IMR-90 (cell line): ENCODE measurements around the gene HLA-F. TPM values are rescaled to one million over a fixed set of nuclear protein-coding genes. Genes with fewer than 3 reads are reported as not detected.

Source experiments
- ATAC-seq: fragments of 200-7000 bp; cut with Tn5 transposase; 2 replicates; pipeline ENCODE4 v1.9.1; 2020; ENCODE audit warnings: low read depth, mild to moderate bottlenecking, moderate library complexity
- BruUV-seq: library from RNA; stranded (reverse); fragments of 400-500 nt; replicated peaks from 2 replicates; lab custom pipeline; 2021; lab: Mats Ljungman, UMichigan
- CTCF ChIA-PET: fragments of 300-600 bp; formaldehyde crosslinking; extraction: SDS; loops from one replicate; lab custom pipeline; 2021; ENCODE audit warnings: antibody characterized with exemption; lab: Yijun Ruan, JAX
- POLR2A ChIA-PET: fragments of 300-600 bp; sonication (Branson Sonifier 250); formaldehyde crosslinking; loops from one replicate; lab custom pipeline; 2022; ENCODE audit warnings: antibody characterized with exemption; ENCODE audit not compliant: unreplicated experiment; lab: Charles Lee
- DNase-seq: peaks from one replicate; pipeline ENCODE4 v3.0.0; 2013
- H2AFZ ChIP-seq: replicated peaks from 2 replicates; pipeline ENCODE3; 2013; ENCODE audit warnings: low read length, mild to moderate bottlenecking; ENCODE audit not compliant: poor library complexity
- H2AK5ac ChIP-seq: 2 replicates; pipeline ENCODE4 v1.6.1; 2013; ENCODE audit warnings: low read depth, low read length, inconsistent platforms
- H2AK9ac ChIP-seq: replicated peaks from 2 replicates; pipeline ENCODE3; 2013; ENCODE audit warnings: mild to moderate bottlenecking, low read depth, low read length, moderate library complexity; ENCODE audit not compliant: poor library complexity
- H2BK120ac ChIP-seq: 2 replicates; pipeline ENCODE4 v1.6.1; 2013; ENCODE audit warnings: low read depth, low read length, inconsistent platforms
- H2BK15ac ChIP-seq: 3 replicates; pipeline ENCODE4 v1.6.1; 2013; ENCODE audit warnings: low read depth, low read length, inconsistent platforms
- H2BK20ac ChIP-seq: 2 replicates; pipeline ENCODE4 v1.6.1; 2013; ENCODE audit warnings: low read depth, mild to moderate bottlenecking, inconsistent platforms, low read length, moderate library complexity
- H2BK5ac ChIP-seq: 2 replicates; pipeline ENCODE4 v1.6.1; 2013; ENCODE audit warnings: mild to moderate bottlenecking, low read depth, low read length, inconsistent platforms; ENCODE audit not compliant: poor library complexity, severe bottlenecking
- H3K14ac ChIP-seq: replicated peaks from 2 replicates; pipeline ENCODE4 v1.6.1; 2013; ENCODE audit warnings: low read depth, low read length, inconsistent platforms
- H3K18ac ChIP-seq: 2 replicates; pipeline ENCODE4 v1.6.1; 2013; ENCODE audit warnings: low read depth, low read length, control low read depth
- H3K23ac ChIP-seq: 2 replicates; pipeline ENCODE4 v1.6.1; 2013; ENCODE audit warnings: low read depth, low read length, inconsistent platforms
- H3K27ac ChIP-seq: 2 replicates; pipeline ENCODE4 v1.5.1; 2013; ENCODE audit warnings: mild to moderate bottlenecking, control low read depth, low read length; ENCODE audit not compliant: insufficient read depth
- H3K27me3 ChIP-seq: 2 replicates; pipeline ENCODE4 v1.6.1; 2013; ENCODE audit warnings: low read length; ENCODE audit not compliant: control insufficient read depth, insufficient read depth
- H3K36me3 ChIP-seq: 2 replicates; pipeline ENCODE4 v1.6.1; 2013; ENCODE audit warnings: low read length, mixed read lengths; ENCODE audit not compliant: control insufficient read depth, insufficient read depth
- H3K4ac ChIP-seq: 2 replicates; pipeline ENCODE4 v1.6.1; 2013; ENCODE audit warnings: low read depth, low read length, inconsistent platforms
- H3K4me1 ChIP-seq: 2 replicates; pipeline ENCODE4 v1.6.1; 2013; ENCODE audit warnings: low read length, mixed read lengths; ENCODE audit not compliant: control insufficient read depth, insufficient read depth
- H3K4me2 ChIP-seq: 2 replicates; pipeline ENCODE4 v1.6.1; 2013; ENCODE audit warnings: low read depth, mild to moderate bottlenecking, control low read depth, low read length, moderate library complexity
- H3K4me3 ChIP-seq: 2 replicates; pipeline ENCODE4 v1.5.1; 2013; ENCODE audit warnings: low read depth, mild to moderate bottlenecking, control low read depth, low read length, moderate library complexity; ENCODE audit not compliant: insufficient read depth
- H3K56ac ChIP-seq: 2 replicates; pipeline ENCODE4 v1.6.1; 2013; ENCODE audit warnings: low read length, inconsistent platforms; ENCODE audit not compliant: insufficient read depth; ENCODE audit errors: extremely low read depth
- H3K79me1 ChIP-seq, 2 experiments: 2 replicates each; pipeline ENCODE4 v1.6.1; 2013; ENCODE audit warnings: low read length in 2 of 2, inconsistent platforms in 1 of 2, low read depth in 1 of 2
- H3K9ac ChIP-seq: 2 replicates; pipeline ENCODE4 v1.6.1; 2013; ENCODE audit warnings: low read depth, low read length, control low read depth
- H3K9me1 ChIP-seq: 2 replicates; pipeline ENCODE4 v1.6.1; 2013; ENCODE audit warnings: low read length, inconsistent platforms; ENCODE audit not compliant: insufficient read depth
- H3K9me3 ChIP-seq: 2 replicates; pipeline ENCODE4 v1.6.1; 2013; ENCODE audit warnings: low read length; ENCODE audit not compliant: control insufficient read depth, insufficient read depth
- H4K20me1 ChIP-seq: 2 replicates; pipeline ENCODE4 v1.6.1; 2013; ENCODE audit warnings: low read length, inconsistent platforms; ENCODE audit not compliant: insufficient read depth
- H4K5ac ChIP-seq: 2 replicates; pipeline ENCODE4 v1.6.1; 2013; ENCODE audit warnings: mild to moderate bottlenecking, low read depth, low read length, control low read depth
- H4K8ac ChIP-seq, 2 experiments: 2 replicates each; pipeline ENCODE4 v1.6.1; 2013; ENCODE audit warnings: low read depth in 2 of 2, low read length in 2 of 2, control low read depth in 1 of 2, inconsistent platforms in 1 of 2
- H4K91ac ChIP-seq: 2 replicates; pipeline ENCODE4 v1.6.1; 2013; ENCODE audit warnings: low read depth, low read length, inconsistent platforms; ENCODE audit not compliant: insufficient read depth
- BHLHE40 ChIP-seq: fragments of 150-350 bp; IDR thresholded peaks from 2 replicates; pipeline ENCODE4 v1.6.1; 2016; ENCODE audit warnings: mild to moderate bottlenecking, low read depth, low read length
- CEBPB ChIP-seq: IDR thresholded peaks from 2 replicates; pipeline ENCODE4 v1.6.1; 2012; ENCODE audit warnings: low read depth, low read length, improper control_type of control experiment
- CHD1 ChIP-seq: IDR thresholded peaks from 2 replicates; pipeline ENCODE4 v1.6.1; 2012; ENCODE audit warnings: low read depth, low read length, improper control_type of control experiment
- CTCF ChIP-seq: conservative IDR thresholded peaks from 2 replicates; pipeline ENCODE4 v1.5.1; 2012; ENCODE audit warnings: mild to moderate bottlenecking, low read depth, low read length, improper control_type of control experiment
- ELK1 ChIP-seq: fragments of 150-350 bp; IDR thresholded peaks from 2 replicates; pipeline ENCODE4 v1.6.1; 2016; ENCODE audit warnings: low read depth, mild to moderate bottlenecking, low read length, moderate library complexity, borderline replicate concordance
- FOS ChIP-seq: fragments of 150-350 bp; IDR thresholded peaks from 2 replicates; pipeline ENCODE4 v1.6.1; 2016; ENCODE audit warnings: low read depth, low read length
- MAZ ChIP-seq: IDR thresholded peaks from 2 replicates; pipeline ENCODE4 v1.6.1; 2012; ENCODE audit warnings: low read depth, mild to moderate bottlenecking, low read length, improper control_type of control experiment, moderate library complexity, borderline replicate concordance
- MXI1 ChIP-seq: IDR thresholded peaks from 2 replicates; pipeline ENCODE4 v1.6.1; 2012; ENCODE audit warnings: low read depth, mild to moderate bottlenecking, low read length, moderate library complexity, borderline replicate concordance
- NFE2L2 ChIP-seq: fragments of 150-350 bp; IDR thresholded peaks from 2 replicates; pipeline ENCODE4 v1.6.1; 2016; ENCODE audit warnings: low read depth, mild to moderate bottlenecking, low read length
- POLR2A ChIP-seq: IDR thresholded peaks from 2 replicates; pipeline ENCODE4 v1.6.1; 2012; ENCODE audit warnings: mild to moderate bottlenecking, low read depth, low read length
- RAD21 ChIP-seq: IDR thresholded peaks from 2 replicates; pipeline ENCODE4 v1.6.1; 2012; ENCODE audit warnings: low read length, improper control_type of control experiment
- RCOR1 ChIP-seq: IDR thresholded peaks from 2 replicates; pipeline ENCODE4 v1.6.1; 2012; ENCODE audit warnings: mild to moderate bottlenecking, low read length, improper control_type of control experiment; ENCODE audit not compliant: insufficient replicate concordance
- RFX5 ChIP-seq: IDR thresholded peaks from 2 replicates; pipeline ENCODE4 v1.8.0; 2012; ENCODE audit warnings: low read depth, mild to moderate bottlenecking, low read length, moderate library complexity
- SMC3 ChIP-seq: fragments of 150-350 bp; IDR thresholded peaks from 2 replicates; pipeline ENCODE4 v1.6.1; 2016; ENCODE audit warnings: low read depth, mild to moderate bottlenecking, antibody characterized with exemption, low read length, moderate library complexity
- USF2 ChIP-seq: fragments of 150-350 bp; IDR thresholded peaks from 2 replicates; pipeline ENCODE4 v1.6.1; 2017; ENCODE audit warnings: mild to moderate bottlenecking, antibody characterized with exemption, low read length, low read depth
- WGBS, 2 experiments: methylation state at CpG; one replicate each; pipeline versions ENCODE4 v1.1.5 to v1.1.7; 2013; ENCODE audit warnings: missing lambda C conversion rate in 2 of 2; ENCODE audit not compliant: insufficient read length in 1 of 2; ENCODE audit errors: extremely low coverage in 2 of 2; 5-methylcytosine and 5-hydroxymethylcytosine counted together
- dilution Hi-C: fragments of 300-500 bp; cut with HindIII; formaldehyde crosslinking; loops from one replicate; pipeline ENCODE4 v1.14.3; 2018; ENCODE audit warnings: low sequenced_read_pairs; ENCODE audit not compliant: unreplicated experiment
- in situ Hi-C: fragments of 300-500 bp; cut with MboI; formaldehyde crosslinking; loops from 3 replicates; pipeline ENCODE4 v1.14.3; 2019; ENCODE audit warnings: low sequenced_read_pairs, inconsistent platforms, mixed read lengths
- intact Hi-C: fragments of 100-400 bp; cut with micrococcal nuclease; formaldehyde crosslinking; loops from 2 replicates; pipeline ENCODE4 v1.10.0; 2022
- polyA plus RNA-seq, 3 experiments: library from polyadenylated mRNA; depleted of rRNA; stranded (reverse); fragments of >200 nt; gene quantifications; 2 replicates each; pipeline ENCODE4 v1.2.3, GENCODE V29; 2012; ENCODE audit warnings: low replicate concordance in 1 of 3
- total RNA-seq: library from RNA; depleted of rRNA; stranded (reverse); fragments of >200 nt; gene quantifications from 2 replicates; pipeline ENCODE4 v1.2.3, GENCODE V29; 2012

HLA-F gene
- total and polyA plus RNA-seq, 2 of the 4 experiments (the other 2 are of a cell fraction) = not detected

GRCh38 chr6:29723666-29724588 is 693 bp downstream of the HLA-F start:
- Histone ChIP-seq H4K8ac (no peak overlapping the region), H2BK15ac (no peak overlapping the region), H2AK9ac (no peak overlapping the region), H2BK120ac (no peak overlapping the region), H3K9me3 (no peaks in the 10 kb centered on the region), H3K14ac (no peak overlapping the region), H3K56ac (no peak overlapping the region), H2AFZ (peak overlapping the region; percentile 79), H3K18ac (no peak overlapping the region), H3K27ac (no peak overlapping the region), H4K20me1 (no peaks in the 10 kb centered on the region), H2AK5ac (no peak overlapping the region), H3K36me3 (no peaks in the 10 kb centered on the region), H3K27me3 (peaks cover 34% of the 10 kb centered on the region), H3K4ac (no peak overlapping the region), H3K4me1 (no peaks in the 10 kb centered on the region; the same call in 1 of the 2 replicates), H2BK20ac (no peak overlapping the region), H3K23ac (no peak overlapping the region), H3K79me1 (no peaks in the 10 kb centered on the region), H3K9ac (no peak overlapping the region), H4K5ac (no peak overlapping the region), H2BK5ac (no peak overlapping the region), H3K4me3 (peak overlapping the region; percentile 45), H3K9me1 (no peaks in the 10 kb centered on the region), H3K4me2 (peak overlapping the region; percentile 91), H4K91ac (no peak overlapping the region)
- in situ Hi-C loops = no loop called here
- DNase-seq (no peak), ATAC-seq (peak; percentile 65)
- ChIA-PET CTCF (no interaction called here), POLR2A (no interaction called here)
- TF ChIP-seq MXI1 = no peak
- no peak for TF ChIP-seq CTCF
- no peak for TF ChIP-seq FOS
- TF ChIP-seq MAZ = no peak
- no peak for TF ChIP-seq SMC3
- TF ChIP-seq RCOR1 = no peak
- no peak for TF ChIP-seq CHD1
- TF ChIP-seq POLR2A = no peak
- no peak for TF ChIP-seq RAD21
- TF ChIP-seq NFE2L2 = no peak
- TF ChIP-seq CEBPB = no peak
- no peak for TF ChIP-seq USF2
- TF ChIP-seq BHLHE40 = no peak
- no peak for TF ChIP-seq ELK1
- no peak for TF ChIP-seq RFX5
- intact Hi-C loops = no loop called here
- dilution Hi-C loops = no loop called here
- no CpG with 5 or more reads among the region's 76 CpGs for WGBS, 2 experiments
- BruUV-seq = no TSS peak
